ENCODE results near the gene SLC25A14.

- no peak for TF ChIP-seq CTCF (IDR thresholded peaks at IDR 0.05)
- TF ChIP-seq POLR2AphosphoS5 (IDR thresholded peaks at IDR 0.05; ENCODE audit: insufficient read depth in 1 of 2, low read depth in 1 of 2) = no peak
These were observed 43.0 kb upstream of the SLC25A14 start for GRCh38 chrX:130296743-130297142.

Data from vagina (tissue), 2 donors.